GM18861 (cell line): ENCODE results near the gene EFL1.

Experiments used
- ATAC-seq: cut with Tn5 transposase; IDR thresholded peaks from one replicate; pipeline ENCODE4 v1.9.1; 2021; ENCODE audit not compliant: unreplicated experiment

The EFL1 gene

DNA sequence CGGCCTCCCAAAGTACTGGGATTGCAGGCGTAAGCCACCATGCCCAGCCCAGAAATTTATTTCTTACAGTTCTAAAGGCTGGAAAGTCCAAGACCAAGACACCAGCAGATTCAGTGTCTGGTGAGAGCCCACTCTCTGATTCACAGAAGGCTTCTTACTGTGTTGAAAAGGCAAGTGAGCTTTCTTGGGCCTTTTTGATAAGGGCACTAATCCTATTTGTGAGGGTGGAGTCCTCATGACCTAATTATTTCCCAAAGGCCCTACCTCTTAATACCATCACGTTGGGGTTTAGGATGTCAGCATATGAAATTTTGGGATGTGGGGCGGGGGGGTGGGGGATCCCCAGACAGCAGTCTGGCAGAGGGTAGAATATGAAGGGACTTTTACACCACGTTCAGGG lies 169.2 kb downstream of the EFL1 start:
- ATAC-seq = no peak

- no peak for ATAC-seq
These were observed 170.8 kb downstream of the EFL1 start for GRCh38 chr15:82091636-82092140.

GRCh38 chr15:82086243-82086995 lies 176.1 kb downstream of the EFL1 start:
- no peak for ATAC-seq

GRCh38 chr15:82081914-82082762 lies 180.4 kb downstream of the EFL1 start:
- ATAC-seq = no peak

- ATAC-seq = no peak
These were observed 181.8 kb downstream of the EFL1 start for GRCh38 chr15:82080774-82081173.
